Activated CD4-positive, alpha-beta T cell treated with anti-CD3 and anti-CD28 coated beads, Interleukin-2, amount 50 U/mL, for 1 hour (primary cell): ENCODE data around the gene JAK1.
A peak's percentile ranks its signal among the peaks of the same experiment; 100 is the strongest.
"Not testable (repeated sequence)": the region's sequence is repeated elsewhere in the genome, so short reads cannot be mapped to it uniquely, and the experiment has no call there.

Source experiments
- DNase-seq: peaks from one replicate; pipeline ENCODE4 v3.0.0-alpha.2; 2020

The JAK1 gene

GRCh38 chr1:64966158-64966971, at the start of gene JAK1:
Gene JAK1 (minus strand): TSS chr1:64966549. CDS start chr1:64886264, 80,285 bp downstream.
- DNase-seq: peak; percentile 90

GRCh38 chr1:65014321-65014720, 48.0 kb upstream of the JAK1 start:
- DNase-seq: no peak

GRCh38 chr1:65011983-65012382, 45.6 kb upstream of the JAK1 start:
- no peak for DNase-seq

- no peak for DNase-seq
These were observed 43.5 kb upstream of the JAK1 start for GRCh38 chr1:65009724-65010420.

- DNase-seq: no peak
These were observed 42.8 kb upstream of the JAK1 start for GRCh38 chr1:65009176-65009575.

GRCh38 chr1:65006806-65007205, 40.5 kb upstream of the JAK1 start:
- no peak for DNase-seq

GRCh38 chr1:65003316-65003664, 36.9 kb upstream of the JAK1 start:
- no peak for DNase-seq

- peak; percentile 69 for DNase-seq
These were observed 36.4 kb upstream of the JAK1 start for GRCh38 chr1:65002508-65003315.

GRCh38 chr1:65002156-65002507, 35.8 kb upstream of the JAK1 start:
- DNase-seq: no peak

GRCh38 chr1:65001231-65001792, 35.0 kb upstream of the JAK1 start:
- DNase-seq: peak; percentile 62

GRCh38 chr1:64998425-64998948, 32.1 kb upstream of the JAK1 start:
- DNase-seq: not testable (repeated sequence)

GRCh38 chr1:64996541-64997257, 30.4 kb upstream of the JAK1 start:
- DNase-seq: no peak

- no peak for DNase-seq
These were observed 29.0 kb upstream of the JAK1 start for GRCh38 chr1:64995316-64995715.

GRCh38 chr1:64986903-64987871, 20.8 kb upstream of the JAK1 start:
- no peak for DNase-seq

- DNase-seq: no peak
These were observed 18.4 kb upstream of the JAK1 start for GRCh38 chr1:64984737-64985136.

GRCh38 chr1:64984106-64984505, 17.8 kb upstream of the JAK1 start:
- no peak for DNase-seq

GRCh38 chr1:64983110-64983509, 16.8 kb upstream of the JAK1 start:
- DNase-seq: no peak

- DNase-seq: no peak
These were observed 15.5 kb upstream of the JAK1 start for GRCh38 chr1:64981601-64982533.

GRCh38 chr1:64980745-64981600, 14.6 kb upstream of the JAK1 start:
- DNase-seq: no peak
